ENCODE data around the gene ATP8B4. TPM values are rescaled to one million over a fixed set of nuclear protein-coding genes. Genes with fewer than 3 reads are reported as not detected.
"Not testable (repeated sequence)": the region's sequence is repeated elsewhere in the genome, so short reads cannot be mapped to it uniquely, and the experiment has no call there.

Gene ATP8B4
- total RNA-seq, 1 donor from 2014 or later, result 0.98 TPM

DNA sequence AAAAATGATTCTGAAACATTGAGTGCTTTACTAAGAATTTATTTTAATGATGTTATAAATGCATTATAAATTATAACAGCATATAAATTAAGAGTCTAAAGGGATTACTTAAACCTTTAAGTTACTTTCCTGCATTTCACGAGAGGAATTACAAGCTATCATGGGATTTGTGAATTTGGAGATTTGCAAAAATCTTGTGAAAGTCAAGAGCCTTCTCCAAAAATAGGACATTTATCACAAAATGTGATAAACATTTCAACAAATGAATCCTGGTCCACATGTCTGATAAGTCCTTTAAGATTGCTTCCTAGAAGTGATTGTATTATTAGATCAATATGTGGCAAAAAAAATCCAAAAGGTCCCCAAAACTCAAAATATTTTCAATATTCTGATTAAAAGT lies 154.5 kb downstream of the ATP8B4 start:
- Mint-ChIP-seq H3K27me3 (no peaks in the 10 kb centered on the region), H3K4me3 (ENCODE audit: low read depth) (no peak overlapping the region), H3K27ac (no peak overlapping the region), H3K36me3 (ENCODE audit: insufficient read depth) (peaks cover 1% of the 10 kb centered on the region), H3K9me3 (ENCODE audit: low read depth) (peaks cover 18% of the 10 kb centered on the region), H3K4me1 (ENCODE audit: low read depth) (no peaks in the 10 kb centered on the region)
- no peak for TF ChIP-seq CTCF (IDR thresholded peaks at IDR 0.05; ENCODE audit: unreplicated experiment)
- no peak for DNase-seq (ENCODE audit: low spot score, unreplicated experiment)

GRCh38 chr15:49964061-49964460 lies 155.0 kb downstream of the ATP8B4 start:
- no peak for DNase-seq (ENCODE audit: low spot score, unreplicated experiment)
- TF ChIP-seq CTCF (IDR thresholded peaks at IDR 0.05; ENCODE audit: unreplicated experiment), result no peak
- Mint-ChIP-seq H3K9me3 (ENCODE audit: low read depth) (peaks cover 15% of the 10 kb centered on the region), H3K27ac (no peak overlapping the region), H3K36me3 (ENCODE audit: insufficient read depth) (peaks cover 1% of the 10 kb centered on the region), H3K4me3 (ENCODE audit: low read depth) (no peak overlapping the region), H3K4me1 (ENCODE audit: low read depth) (no peaks in the 10 kb centered on the region), H3K27me3 (no peaks in the 10 kb centered on the region)

DNA sequence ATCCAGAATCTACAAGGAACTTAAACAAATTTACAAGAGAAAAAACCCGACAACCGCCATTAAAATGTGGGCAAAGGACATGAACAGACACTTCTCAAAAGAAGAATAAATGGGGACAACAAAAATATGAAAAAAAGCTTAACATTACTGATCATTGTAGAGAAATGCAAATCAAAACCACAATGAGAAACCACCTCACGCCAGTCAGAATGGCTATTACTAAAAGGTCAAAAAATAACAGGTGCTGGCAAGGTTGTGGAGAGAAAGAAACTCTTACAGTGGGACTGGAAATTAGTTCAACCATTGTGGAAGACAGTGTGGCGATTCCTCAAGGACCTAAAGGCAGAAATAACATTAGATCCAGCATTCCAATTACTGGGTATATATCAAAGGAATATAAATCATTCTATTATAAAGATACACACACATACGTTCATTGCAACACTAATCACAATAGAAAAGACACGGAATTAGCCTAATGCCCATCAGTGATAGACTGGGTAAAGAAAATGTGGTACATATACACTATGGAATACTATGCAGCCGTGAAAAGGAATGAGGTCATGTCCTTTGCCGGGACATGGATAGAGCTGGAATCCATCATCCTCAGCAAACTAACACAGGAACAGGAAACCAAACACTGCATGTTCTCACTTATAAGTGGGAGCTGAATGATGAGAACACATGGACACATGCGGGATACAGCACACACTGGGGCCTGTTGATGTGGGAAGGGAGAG lies 155.8 kb downstream of the ATP8B4 start:
- H3K27ac Mint-ChIP-seq; H3K36me3 Mint-ChIP-seq (ENCODE audit: insufficient read depth); H3K27me3 Mint-ChIP-seq; DNase-seq (ENCODE audit: low spot score, unreplicated experiment); H3K4me1 Mint-ChIP-seq (ENCODE audit: low read depth); H3K4me3 Mint-ChIP-seq (ENCODE audit: low read depth): not testable (repeated sequence)
- peaks cover 12% of the 10 kb centered on the region for H3K9me3 Mint-ChIP-seq (ENCODE audit: low read depth)

GRCh38 chr15:49962044-49962602 lies 156.9 kb downstream of the ATP8B4 start:
- Mint-ChIP-seq H3K36me3 (ENCODE audit: insufficient read depth) (peaks cover 1% of the 10 kb centered on the region), H3K4me1 (ENCODE audit: low read depth) (no peaks in the 10 kb centered on the region), H3K27me3 (no peaks in the 10 kb centered on the region), H3K9me3 (ENCODE audit: low read depth) (peaks cover 6% of the 10 kb centered on the region), H3K4me3 (ENCODE audit: low read depth) (no peak overlapping the region), H3K27ac (no peak overlapping the region)
- DNase-seq (ENCODE audit: low spot score, unreplicated experiment), result no peak
- TF ChIP-seq CTCF (IDR thresholded peaks at IDR 0.05; ENCODE audit: unreplicated experiment), result no peak

DNA sequence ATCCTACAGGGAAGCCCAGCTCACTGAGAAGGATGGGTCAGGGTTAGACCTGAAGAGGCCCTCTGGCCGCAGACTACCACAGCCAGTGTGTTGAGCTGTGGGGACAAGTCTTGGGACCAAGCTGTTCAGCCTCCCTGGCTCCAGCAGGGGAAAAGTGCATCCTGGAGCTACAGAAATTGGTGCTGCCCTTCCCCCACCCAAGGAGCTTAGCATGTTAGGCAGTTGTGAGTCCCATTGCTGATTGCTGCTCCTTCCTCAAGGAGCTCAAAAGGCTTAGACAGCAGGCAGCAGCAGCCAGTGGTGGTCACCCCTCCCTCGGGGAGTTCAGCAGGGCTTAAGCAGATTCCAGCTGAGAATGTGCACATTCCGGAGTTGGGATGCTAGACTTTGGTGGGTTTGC lies 165.6 kb downstream of the ATP8B4 start:
- Mint-ChIP-seq H3K27me3 (no peaks in the 10 kb centered on the region), H3K4me1 (ENCODE audit: low read depth) (no peaks in the 10 kb centered on the region), H3K9me3 (ENCODE audit: low read depth) (peaks cover 19% of the 10 kb centered on the region), H3K36me3 (ENCODE audit: insufficient read depth) (no peaks in the 10 kb centered on the region), H3K4me3 (ENCODE audit: low read depth) (no peak overlapping the region), H3K27ac (no peak overlapping the region)
- DNase-seq (ENCODE audit: low spot score, unreplicated experiment), result no peak
- TF ChIP-seq CTCF (IDR thresholded peaks at IDR 0.05; ENCODE audit: unreplicated experiment), result no peak

GRCh38 chr15:49946681-49947080 lies 172.4 kb downstream of the ATP8B4 start:
- Mint-ChIP-seq H3K36me3 (ENCODE audit: insufficient read depth) (no peaks in the 10 kb centered on the region), H3K4me1 (ENCODE audit: low read depth) (no peaks in the 10 kb centered on the region), H3K4me3 (ENCODE audit: low read depth) (no peak overlapping the region), H3K27ac (no peak overlapping the region), H3K27me3 (no peaks in the 10 kb centered on the region), H3K9me3 (ENCODE audit: low read depth) (peaks cover 31% of the 10 kb centered on the region)
- TF ChIP-seq CTCF (IDR thresholded peaks at IDR 0.05; ENCODE audit: unreplicated experiment), result no peak
- DNase-seq (ENCODE audit: low spot score, unreplicated experiment), result no peak
